PC-3 (cell line): Measurements from ENCODE around the gene TEX11. TPM values are rescaled to one million over a fixed set of nuclear protein-coding genes. Genes with fewer than 3 reads are reported as not detected.

Experiments
- ATAC-seq: fragments of 200-7000 bp; cut with Tn5 transposase; 2 replicates; pipeline ENCODE4 v1.9.1; 2020; ENCODE audit warnings: mild to moderate bottlenecking, moderate library complexity
- BruUV-seq: library from RNA; stranded (reverse); fragments of 400-500 nt; replicated peaks from 2 replicates; lab custom pipeline; 2021; lab: Mats Ljungman, UMichigan
- CTCF ChIA-PET: fragments of 300-600 bp; sonication (Branson Sonifier 250); formaldehyde crosslinking; loops from one replicate; lab custom pipeline; 2022; ENCODE audit warnings: antibody characterized with exemption; lab: Charles Lee
- POLR2A ChIA-PET: fragments of 300-600 bp; sonication (Branson Sonifier 250); formaldehyde crosslinking; loops from one replicate; lab custom pipeline; 2022; ENCODE audit warnings: antibody characterized with exemption; ENCODE audit not compliant: unreplicated experiment; lab: Charles Lee
- DNase-seq: peaks from one replicate; pipeline ENCODE4 v3.0.0-alpha.2; 2015
- H2AFZ ChIP-seq: fragments of 300-600 bp; sonication (generic); 2 replicates; pipeline ENCODE4 v1.6.0; 2016; ENCODE audit warnings: antibody characterized with exemption, low read length
- H3F3A ChIP-seq: fragments of 300-600 bp; sonication (generic); one replicate; pipeline ENCODE4 v1.6.0; 2017; ENCODE audit warnings: antibody characterized with exemption, low read length, control low read depth, mild to moderate bottlenecking; ENCODE audit not compliant: unreplicated experiment
- H3K27ac ChIP-seq: fragments of 300-600 bp; sonication (generic); 2 replicates; pipeline ENCODE4 v1.5.1; 2016; ENCODE audit warnings: mild to moderate bottlenecking, low read length
- H3K27me3 ChIP-seq: fragments of 300-600 bp; sonication (generic); 2 replicates; pipeline ENCODE4 v1.6.1; 2016; ENCODE audit warnings: low read length, mixed read lengths
- H3K36me3 ChIP-seq: fragments of 300-600 bp; sonication (generic); 2 replicates; pipeline ENCODE4 v1.6.1; 2016; ENCODE audit warnings: low read depth, mixed run types, low read length, mixed read lengths
- H3K4me1 ChIP-seq: fragments of 300-600 bp; sonication (generic); 2 replicates; pipeline ENCODE4 v1.5.1; 2016; ENCODE audit warnings: low read length; ENCODE audit not compliant: insufficient read depth
- H3K4me2 ChIP-seq: fragments of 300-600 bp; sonication (generic); 2 replicates; pipeline ENCODE4 v1.6.0; 2016; ENCODE audit warnings: low read length
- H3K4me3 ChIP-seq: fragments of 300-600 bp; sonication (generic); 2 replicates; pipeline ENCODE4 v1.5.1; 2016; ENCODE audit warnings: mild to moderate bottlenecking, low read length, mixed read lengths
- H3K79me2 ChIP-seq: fragments of 300-600 bp; sonication (generic); 2 replicates; pipeline ENCODE4 v1.6.1; 2017; ENCODE audit warnings: low read length, mixed read lengths
- H3K9ac ChIP-seq: fragments of 300-600 bp; sonication (generic); 2 replicates; pipeline ENCODE4 v1.6.0; 2016; ENCODE audit warnings: mild to moderate bottlenecking, low read length
- H3K9me2 ChIP-seq: fragments of 300-600 bp; sonication (generic); replicated peaks from 2 replicates; pipeline ENCODE4 v1.6.1; 2016; ENCODE audit warnings: mixed run types, low read length, mixed read lengths
- H3K9me3 ChIP-seq: fragments of 300-600 bp; sonication (generic); 2 replicates; pipeline ENCODE4 v1.6.1; 2016; ENCODE audit warnings: low read length, mixed read lengths
- H4K20me1 ChIP-seq: fragments of 300-600 bp; sonication (generic); 2 replicates; pipeline ENCODE4 v1.6.1; 2016; ENCODE audit warnings: low read length, mixed read lengths
- EZH2 ChIP-seq: fragments of 300-600 bp; sonication (generic); IDR thresholded peaks from one replicate; pipeline ENCODE4 v1.6.1; 2017; ENCODE audit warnings: antibody characterized with exemption, mild to moderate bottlenecking, low read length; ENCODE audit not compliant: unreplicated experiment
- EZH2phosphoT487 ChIP-seq: fragments of 300-600 bp; sonication (generic); IDR thresholded peaks from 2 replicates; pipeline ENCODE4 v1.6.1; 2018; ENCODE audit warnings: mild to moderate bottlenecking, antibody characterized with exemption, low read length, borderline replicate concordance
- intact Hi-C: fragments of 100-400 bp; cut with micrococcal nuclease; formaldehyde crosslinking; loops from 2 replicates; pipeline ENCODE4 v1.9.0; 2023
- total RNA-seq: library from RNA; depleted of rRNA; stranded (reverse); fragments of >200 nt; gene quantifications from 2 replicates; pipeline ENCODE4 v1.2.3, GENCODE V29; 2014
- TF ChIP-seq, protein P1 (sequence below): fragments of 300-600 bp; sonication (generic); conservative IDR thresholded peaks from 2 replicates; pipeline ENCODE4 v1.5.1; 2017; ENCODE audit warnings: antibody characterized with exemption, low read depth, mild to moderate bottlenecking, low read length

The TEX11 gene
- total RNA-seq, 1 experiment from 2014 or later: not detected

DNA sequence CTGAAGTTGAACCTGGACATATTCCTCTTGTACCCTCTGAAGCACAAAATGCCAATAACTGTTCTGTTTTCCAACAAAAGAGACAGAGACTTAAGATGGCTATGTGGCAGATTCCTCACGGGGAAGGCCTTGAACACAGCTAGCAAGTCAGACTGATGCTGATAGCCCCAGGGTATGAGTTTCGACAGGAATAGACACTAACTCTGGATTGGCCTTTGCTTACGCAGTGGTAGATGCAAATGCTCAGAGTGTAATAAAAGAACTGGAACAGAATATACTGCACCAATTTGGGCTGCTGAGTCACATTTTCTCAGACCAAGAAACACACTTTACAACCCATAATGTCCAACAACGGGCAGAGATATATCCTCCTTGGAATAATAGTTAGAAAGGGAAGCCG lies 290.0 kb downstream of the TEX11 start:
- intact Hi-C loops: no loop called here
- no peak for DNase-seq
- Histone ChIP-seq H3K27me3 (peaks cover 14% of the 10 kb centered on the region), H3K79me2 (no peaks in the 10 kb centered on the region), H3K9ac (no peak overlapping the region), H3K4me3 (no peak overlapping the region), H3K4me1 (no peaks in the 10 kb centered on the region), H3K36me3 (no peaks in the 10 kb centered on the region), H3K9me2 (no peaks in the 10 kb centered on the region), H4K20me1 (no peaks in the 10 kb centered on the region), H3F3A (no peaks in the 10 kb centered on the region), H3K27ac (no peak overlapping the region), H2AFZ (no peak overlapping the region), H3K4me2 (no peak overlapping the region), H3K9me3 (no peaks in the 10 kb centered on the region)
- no TSS peak for BruUV-seq
- CTCF ChIA-PET: no interaction called here
- TF ChIP-seq EZH2phosphoT487 (no peak), EZH2 (no peak)
- TF ChIP-seq, protein P1, sequence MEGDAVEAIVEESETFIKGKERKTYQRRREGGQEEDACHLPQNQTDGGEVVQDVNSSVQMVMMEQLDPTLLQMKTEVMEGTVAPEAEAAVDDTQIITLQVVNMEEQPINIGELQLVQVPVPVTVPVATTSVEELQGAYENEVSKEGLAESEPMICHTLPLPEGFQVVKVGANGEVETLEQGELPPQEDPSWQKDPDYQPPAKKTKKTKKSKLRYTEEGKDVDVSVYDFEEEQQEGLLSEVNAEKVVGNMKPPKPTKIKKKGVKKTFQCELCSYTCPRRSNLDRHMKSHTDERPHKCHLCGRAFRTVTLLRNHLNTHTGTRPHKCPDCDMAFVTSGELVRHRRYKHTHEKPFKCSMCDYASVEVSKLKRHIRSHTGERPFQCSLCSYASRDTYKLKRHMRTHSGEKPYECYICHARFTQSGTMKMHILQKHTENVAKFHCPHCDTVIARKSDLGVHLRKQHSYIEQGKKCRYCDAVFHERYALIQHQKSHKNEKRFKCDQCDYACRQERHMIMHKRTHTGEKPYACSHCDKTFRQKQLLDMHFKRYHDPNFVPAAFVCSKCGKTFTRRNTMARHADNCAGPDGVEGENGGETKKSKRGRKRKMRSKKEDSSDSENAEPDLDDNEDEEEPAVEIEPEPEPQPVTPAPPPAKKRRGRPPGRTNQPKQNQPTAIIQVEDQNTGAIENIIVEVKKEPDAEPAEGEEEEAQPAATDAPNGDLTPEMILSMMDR: no peak
- POLR2A ChIA-PET: no interaction called here
- ATAC-seq: no peak

DNA sequence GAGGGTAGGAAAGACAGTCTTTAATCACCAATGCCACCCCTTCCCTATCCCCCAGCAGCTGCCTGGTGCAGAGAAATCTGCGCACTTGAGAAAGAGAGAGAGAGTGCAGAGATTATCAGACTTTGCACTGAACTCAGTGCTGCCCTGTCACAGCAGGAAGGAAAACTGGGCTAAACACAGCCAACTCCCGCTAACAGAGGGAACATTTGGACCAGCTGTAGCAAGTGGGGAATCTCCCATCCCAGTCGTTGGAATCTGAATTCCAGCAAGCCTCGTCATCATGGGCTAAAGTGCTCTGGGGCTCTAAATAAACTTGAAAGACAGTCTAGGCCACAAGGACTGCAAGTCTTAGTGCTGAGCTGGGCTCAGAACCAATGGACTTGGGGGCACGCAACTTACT lies 295.2 kb downstream of the TEX11 start:
- CTCF ChIA-PET: no interaction called here
- no peak for DNase-seq
- H3K4me1 ChIP-seq: no peaks in the 10 kb centered on the region
- no peaks in the 10 kb centered on the region for H3F3A ChIP-seq
- no peak for ATAC-seq
- H3K27ac ChIP-seq: no peak overlapping the region
- no peaks in the 10 kb centered on the region for H3K9me2 ChIP-seq
- TF ChIP-seq EZH2phosphoT487: no peak
- no peak for TF ChIP-seq EZH2
- TF ChIP-seq, protein P1: no peak
- H4K20me1 ChIP-seq: no peaks in the 10 kb centered on the region
- POLR2A ChIA-PET: no interaction called here
- BruUV-seq: no TSS peak
- no peak overlapping the region for H2AFZ ChIP-seq
- H3K9me3 ChIP-seq: no peaks in the 10 kb centered on the region
- no peak overlapping the region for H3K9ac ChIP-seq
- H3K79me2 ChIP-seq: no peaks in the 10 kb centered on the region
- intact Hi-C loops: no loop called here
- H3K36me3 ChIP-seq: no peaks in the 10 kb centered on the region
- no peak overlapping the region for H3K4me3 ChIP-seq
- peaks cover 25% of the 10 kb centered on the region for H3K27me3 ChIP-seq
- no peak overlapping the region for H3K4me2 ChIP-seq

DNA sequence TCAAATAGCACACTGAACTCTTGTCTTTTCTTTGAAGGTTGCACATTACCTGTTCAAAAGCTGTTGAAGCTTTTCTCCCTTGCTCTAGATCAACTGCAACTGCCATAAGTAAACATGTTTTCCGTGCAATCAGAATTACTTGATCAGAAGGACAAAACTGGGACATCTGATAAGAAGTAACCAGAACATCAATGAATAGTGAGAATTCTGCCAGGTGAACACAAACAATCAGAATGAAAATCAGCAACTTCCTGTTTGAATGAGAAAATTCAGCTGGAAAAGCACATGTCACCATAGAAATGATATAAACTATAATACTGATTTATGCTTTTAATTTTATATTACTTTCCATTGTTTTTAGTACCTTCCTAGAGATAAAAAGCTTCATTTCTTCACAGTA lies 303.2 kb downstream of the TEX11 start:
- CTCF ChIA-PET: no interaction called here
- H3K79me2 ChIP-seq: no peaks in the 10 kb centered on the region
- H3K27me3 ChIP-seq: peaks cover 33% of the 10 kb centered on the region

More for the DNA sequence above, 303.2 kb downstream of the TEX11 start:
- Histone ChIP-seq H3K36me3 (no peaks in the 10 kb centered on the region), H4K20me1 (no peaks in the 10 kb centered on the region), H3K4me3 (no peak overlapping the region), H3K9ac (no peak overlapping the region), H3K27ac (no peak overlapping the region), H3K4me1 (no peaks in the 10 kb centered on the region), H3K9me3 (no peaks in the 10 kb centered on the region), H3K4me2 (no peak overlapping the region), H2AFZ (no peak overlapping the region), H3F3A (no peaks in the 10 kb centered on the region), H3K9me2 (no peaks in the 10 kb centered on the region)
- no peak for ATAC-seq
- intact Hi-C loops: no loop called here
- no TSS peak for BruUV-seq
- POLR2A ChIA-PET: no interaction called here
- no peak for DNase-seq
- TF ChIP-seq, protein P1: no peak
